ENCODE data around the gene NF1.

- TF ChIP-seq, protein P1, sequence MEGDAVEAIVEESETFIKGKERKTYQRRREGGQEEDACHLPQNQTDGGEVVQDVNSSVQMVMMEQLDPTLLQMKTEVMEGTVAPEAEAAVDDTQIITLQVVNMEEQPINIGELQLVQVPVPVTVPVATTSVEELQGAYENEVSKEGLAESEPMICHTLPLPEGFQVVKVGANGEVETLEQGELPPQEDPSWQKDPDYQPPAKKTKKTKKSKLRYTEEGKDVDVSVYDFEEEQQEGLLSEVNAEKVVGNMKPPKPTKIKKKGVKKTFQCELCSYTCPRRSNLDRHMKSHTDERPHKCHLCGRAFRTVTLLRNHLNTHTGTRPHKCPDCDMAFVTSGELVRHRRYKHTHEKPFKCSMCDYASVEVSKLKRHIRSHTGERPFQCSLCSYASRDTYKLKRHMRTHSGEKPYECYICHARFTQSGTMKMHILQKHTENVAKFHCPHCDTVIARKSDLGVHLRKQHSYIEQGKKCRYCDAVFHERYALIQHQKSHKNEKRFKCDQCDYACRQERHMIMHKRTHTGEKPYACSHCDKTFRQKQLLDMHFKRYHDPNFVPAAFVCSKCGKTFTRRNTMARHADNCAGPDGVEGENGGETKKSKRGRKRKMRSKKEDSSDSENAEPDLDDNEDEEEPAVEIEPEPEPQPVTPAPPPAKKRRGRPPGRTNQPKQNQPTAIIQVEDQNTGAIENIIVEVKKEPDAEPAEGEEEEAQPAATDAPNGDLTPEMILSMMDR (IDR thresholded peaks at IDR 0.05): no peak
- no peak for TF ChIP-seq POLR2A (IDR thresholded peaks at IDR 0.05)
Observed at GRCh38 chr17:31388351-31388750, 293.6 kb downstream of the NF1 start.

Measured in heart left ventricle (tissue), 13 donors.